GM18909 (cell line): ENCODE measurements around the gene GPRC5D.

Experiments
- ATAC-seq: cut with Tn5 transposase; IDR thresholded peaks from one replicate; pipeline ENCODE4 v1.9.1; 2021; ENCODE audit warnings: mild to moderate bottlenecking; ENCODE audit not compliant: unreplicated experiment, poor library complexity

GPRC5D gene

DNA sequence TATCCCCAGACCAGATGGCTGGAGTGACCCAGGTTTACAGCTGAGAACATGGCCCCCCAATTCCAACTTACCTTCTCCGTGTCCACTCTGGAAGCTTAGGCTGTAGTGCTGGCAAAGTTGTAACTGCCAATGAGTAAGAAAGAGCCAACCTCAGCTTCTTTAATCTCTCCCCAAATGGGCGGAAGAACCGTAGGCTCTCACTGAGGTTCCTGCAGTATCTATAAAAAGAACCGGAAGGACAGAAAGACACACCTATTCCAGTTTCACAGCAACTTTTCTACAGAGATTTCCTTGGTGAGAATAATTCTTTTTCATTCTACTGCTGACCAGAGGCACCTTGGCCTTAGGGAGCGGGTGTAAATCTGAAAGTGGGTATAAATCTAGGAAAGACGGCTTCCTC lies at the start of gene GPRC5D:
TSS of gene GPRC5D (minus strand) at position 135 of the 400 bp plus-strand sequence. CDS start 1,786 bp downstream, outside the sequence.
- no peak for ATAC-seq

DNA sequence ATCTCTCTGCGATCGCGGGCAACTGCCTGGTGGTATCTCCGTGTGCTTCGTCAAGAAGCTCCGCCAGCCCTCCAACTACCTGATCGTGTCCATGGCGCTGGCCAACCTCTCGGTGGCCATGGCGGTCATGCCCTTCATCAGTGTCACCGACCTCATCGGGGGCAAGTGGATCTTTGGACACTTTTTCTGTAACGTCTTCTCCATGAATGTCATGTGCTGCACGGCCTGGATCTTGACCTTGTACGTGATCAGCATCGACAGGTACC lies 49.7 kb upstream of the GPRC5D start:
- ATAC-seq, result no peak

DNA sequence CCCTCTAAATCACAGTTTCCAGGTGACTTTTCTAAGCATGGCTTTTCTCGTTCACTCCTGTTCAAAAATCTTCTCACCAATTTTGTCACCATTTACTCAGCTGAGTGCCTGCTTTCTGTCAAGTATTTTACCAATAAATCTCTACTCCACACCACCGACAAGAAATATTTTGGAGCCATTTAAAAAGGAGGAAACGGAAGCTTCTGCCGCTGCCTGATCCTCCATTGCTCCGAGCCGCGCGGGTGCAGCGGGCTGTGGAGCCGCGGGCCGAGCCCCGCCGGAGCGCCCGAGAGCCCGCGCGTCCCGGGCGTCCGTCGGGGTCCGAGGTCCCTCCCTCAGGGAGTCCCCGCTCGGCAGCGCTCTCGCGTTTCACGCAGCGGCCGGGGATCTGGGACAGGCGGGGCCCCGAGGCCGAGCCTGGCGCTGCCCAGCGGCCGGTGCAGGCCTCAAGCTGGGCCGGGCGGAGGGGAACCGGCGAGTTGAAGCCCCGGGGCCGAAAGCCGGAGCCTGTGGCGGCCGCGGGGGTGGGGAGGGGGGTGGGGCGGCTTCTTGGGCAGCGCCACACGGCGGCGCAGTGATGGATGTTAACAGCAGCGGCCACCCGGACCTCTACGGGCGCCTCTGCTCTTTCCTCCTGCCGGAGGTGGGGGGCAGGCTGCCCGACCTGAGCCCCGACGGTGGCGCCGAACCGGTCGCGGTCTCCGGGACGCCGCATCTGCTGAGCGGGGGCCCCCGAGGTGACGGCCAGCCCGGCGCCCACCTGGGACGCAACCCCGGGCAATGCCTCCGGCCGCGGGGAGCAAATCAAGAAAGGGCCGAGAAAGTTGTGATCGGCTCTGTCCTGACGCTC lies 49.2 kb upstream of the GPRC5D start:
- no peak for ATAC-seq

DNA sequence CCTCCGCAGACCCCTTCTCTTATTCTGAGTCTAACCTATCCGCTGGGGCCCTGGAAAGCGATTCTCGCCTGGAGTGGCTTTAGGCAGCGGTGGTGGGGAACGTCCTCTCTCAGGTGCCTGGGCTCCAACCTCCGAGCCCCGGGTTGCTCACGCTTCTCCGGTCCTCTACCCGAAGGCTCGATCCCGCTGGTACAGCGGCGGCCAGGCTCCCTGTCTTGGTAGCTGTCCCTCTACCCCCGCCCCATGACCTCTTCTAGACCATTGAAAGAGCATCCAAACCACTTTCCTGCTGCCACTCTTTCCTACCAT lies 48.6 kb upstream of the GPRC5D start:
- ATAC-seq, result peak; percentile 29

DNA sequence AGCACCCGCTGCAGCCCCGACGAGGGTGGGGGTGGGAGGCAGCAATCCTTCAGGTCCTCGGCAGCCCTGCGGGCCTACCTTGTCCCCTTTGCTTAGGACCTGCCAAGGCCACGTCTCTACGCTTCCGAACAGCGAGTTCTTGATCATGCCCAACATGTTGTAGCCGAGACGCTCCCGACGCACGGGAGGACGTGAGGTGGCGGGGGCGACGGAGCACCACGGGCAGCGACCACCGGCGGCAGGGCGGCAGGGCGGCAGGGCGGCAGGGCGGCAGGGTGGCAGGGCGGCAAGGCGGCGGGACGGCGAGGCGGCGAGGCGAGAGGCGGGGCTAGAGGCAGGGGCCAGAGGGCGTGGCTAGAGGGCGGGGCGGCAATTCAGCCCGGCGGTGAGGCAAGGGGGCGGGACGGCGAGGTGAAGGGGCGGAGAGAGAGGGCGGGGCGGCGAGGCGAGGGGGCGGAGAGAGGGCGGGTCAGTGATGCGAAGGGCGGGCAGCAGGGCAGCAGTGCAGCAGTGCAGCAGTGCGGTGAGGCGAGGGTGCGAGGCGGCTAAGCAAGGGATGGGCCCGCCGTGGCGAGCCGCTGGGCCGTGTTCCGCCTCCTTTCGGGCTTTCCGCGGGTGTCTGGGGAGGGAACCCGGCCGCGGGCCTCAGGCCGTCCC lies 48.1 kb upstream of the GPRC5D start, which contains the start of gene HEBP1:
TSS of gene HEBP1 (minus strand) at position 307 of the 657 bp plus-strand sequence. CDS start at position 156, 151 bp downstream.
- peak; percentile 81 for ATAC-seq

DNA sequence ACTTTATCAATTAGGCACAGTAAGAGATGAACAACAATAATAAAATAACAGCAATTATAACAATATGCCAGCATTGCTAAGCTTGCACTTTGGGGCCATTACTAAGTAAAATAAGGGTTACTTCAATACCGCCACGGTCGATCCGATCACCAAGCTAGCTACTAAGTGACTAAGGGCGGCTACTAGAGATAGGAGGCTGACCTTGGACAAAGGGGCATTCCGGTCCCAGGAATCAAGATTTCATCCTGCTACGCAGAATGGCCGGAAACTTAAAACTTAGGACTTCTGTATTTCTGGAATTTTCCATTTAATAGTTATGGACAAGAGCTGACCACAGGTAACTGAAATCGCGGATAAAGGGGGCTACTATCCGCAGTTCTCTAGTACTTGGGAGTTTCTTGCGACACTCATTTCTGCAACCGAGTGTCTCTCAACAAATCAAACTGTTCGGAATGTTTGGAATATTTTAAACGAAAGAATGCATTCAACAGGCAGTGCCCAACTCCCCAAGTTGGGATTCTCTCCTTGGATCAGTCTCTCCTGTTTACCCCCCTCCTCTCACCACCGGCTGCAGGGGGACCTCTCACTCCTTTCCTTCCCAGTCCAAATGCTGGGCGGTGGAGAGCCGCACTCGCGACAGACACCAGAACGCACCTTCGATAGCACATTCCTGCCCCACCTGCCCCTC lies 47.4 kb upstream of the GPRC5D start:
- ATAC-seq, result no peak

DNA sequence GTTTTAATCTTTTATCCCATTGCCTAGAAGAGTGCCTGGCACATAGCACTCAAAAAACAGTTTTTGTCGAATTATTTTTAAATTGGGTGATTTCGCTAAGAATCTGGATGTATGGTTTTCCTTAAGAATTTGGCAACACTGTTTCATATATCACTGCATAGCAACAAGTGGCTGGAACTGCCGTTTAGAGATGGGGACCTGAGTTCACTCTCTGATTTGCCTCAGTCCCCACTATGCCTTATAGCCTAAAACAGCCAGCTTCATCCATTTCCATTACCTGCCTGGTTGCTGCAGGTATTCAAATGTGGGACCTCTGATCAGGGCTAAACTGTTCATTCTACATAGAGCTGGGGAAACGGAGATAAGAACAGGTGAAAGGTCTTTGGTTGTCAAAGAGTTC lies 46.3 kb upstream of the GPRC5D start:
- no peak for ATAC-seq

DNA sequence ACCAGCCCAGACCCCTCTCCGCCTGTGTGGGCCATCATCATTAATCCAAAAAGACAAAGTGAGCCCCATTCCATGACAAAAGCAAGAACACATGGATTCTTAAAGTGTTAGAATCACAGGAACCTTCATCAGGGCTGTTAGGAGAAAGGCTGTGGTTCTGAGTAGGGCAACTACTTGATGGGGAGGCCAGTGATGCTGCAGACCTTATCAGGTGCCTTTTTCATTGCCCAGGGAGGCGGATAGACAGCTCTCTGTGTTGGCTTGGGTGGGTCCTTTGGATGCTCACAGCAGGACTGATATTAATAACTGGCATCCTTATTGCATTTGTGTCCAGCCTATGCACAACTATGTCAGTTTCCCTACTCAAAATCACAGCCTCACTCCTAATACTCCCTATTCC lies 45.8 kb upstream of the GPRC5D start:
- no peak for ATAC-seq

DNA sequence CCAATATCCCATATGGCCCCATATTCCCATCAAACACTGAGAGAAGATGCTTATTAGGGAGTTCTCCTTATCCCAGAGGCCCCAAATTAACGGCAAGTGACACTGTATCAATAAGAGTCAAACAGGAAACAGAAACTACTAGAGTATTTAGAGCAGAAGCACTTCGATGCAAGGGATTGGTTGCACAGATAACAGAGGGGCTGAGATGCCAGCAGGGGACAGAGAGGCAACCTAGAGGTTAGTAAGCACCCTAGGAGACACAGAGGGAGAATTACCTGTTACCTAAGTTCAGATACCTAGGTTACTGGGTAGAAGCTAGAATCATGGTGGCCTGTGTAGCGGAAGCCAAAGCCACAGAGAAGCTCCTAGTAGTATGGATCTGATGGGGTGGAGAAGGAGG lies 45.2 kb upstream of the GPRC5D start:
- ATAC-seq, result no peak

DNA sequence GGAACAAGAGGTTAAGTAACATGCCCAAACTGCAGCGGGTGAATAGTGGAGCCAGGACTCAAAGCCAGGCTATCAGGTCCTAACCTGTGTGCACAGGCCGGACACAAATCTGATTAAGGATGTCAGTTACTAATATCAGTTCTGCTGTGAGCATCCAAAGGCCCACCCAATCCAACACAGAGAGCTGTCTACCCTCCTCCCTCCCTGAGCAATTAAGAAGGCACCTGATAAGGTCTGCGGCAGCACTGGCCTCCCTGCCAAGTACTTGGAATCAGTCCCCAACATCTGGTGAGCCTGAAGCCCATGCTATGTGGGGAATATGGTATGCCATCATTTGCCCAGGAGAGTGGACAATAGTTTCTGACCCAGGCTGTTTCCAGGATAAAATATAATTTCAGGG lies 44.2 kb upstream of the GPRC5D start:
- ATAC-seq, result no peak

DNA sequence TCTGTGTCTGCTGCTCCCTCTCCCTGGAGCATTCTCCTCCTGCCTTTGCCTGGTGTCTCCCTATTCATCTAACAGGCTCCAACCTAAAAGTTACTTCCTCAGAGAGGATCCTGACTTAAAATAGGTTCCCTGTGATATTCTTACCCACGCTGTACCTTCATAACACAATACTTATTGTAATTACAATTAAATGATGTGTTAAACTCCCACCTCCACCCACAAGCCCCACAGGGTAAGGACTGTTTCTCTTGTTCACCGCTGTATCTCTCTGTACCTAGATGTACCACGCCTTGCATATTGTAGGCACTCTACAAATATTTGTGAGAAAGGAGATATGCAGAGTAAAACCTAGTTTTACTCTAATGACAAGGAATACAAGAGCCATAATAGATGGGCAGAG lies 43.1 kb upstream of the GPRC5D start:
- no peak for ATAC-seq

DNA sequence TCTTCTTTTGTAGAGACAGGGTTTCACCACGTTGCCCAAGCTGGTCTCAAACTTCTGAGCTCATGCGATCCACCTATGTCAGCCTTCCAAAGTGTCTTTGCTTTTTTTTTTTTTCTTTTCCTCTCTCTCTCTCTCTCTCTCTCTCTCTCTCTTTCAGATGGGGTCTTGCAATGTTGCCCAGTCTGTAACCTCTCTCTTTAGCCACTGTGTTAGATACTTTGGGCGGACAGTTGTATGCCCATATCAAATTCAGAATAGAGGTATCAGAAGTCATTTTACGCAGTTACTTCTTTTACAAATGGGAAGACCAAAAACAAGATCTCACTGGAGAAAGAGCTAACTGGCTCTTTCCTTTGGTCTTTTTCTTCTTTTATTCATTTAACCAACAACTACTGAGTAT lies 41.4 kb upstream of the GPRC5D start:
- ATAC-seq, result no peak

DNA sequence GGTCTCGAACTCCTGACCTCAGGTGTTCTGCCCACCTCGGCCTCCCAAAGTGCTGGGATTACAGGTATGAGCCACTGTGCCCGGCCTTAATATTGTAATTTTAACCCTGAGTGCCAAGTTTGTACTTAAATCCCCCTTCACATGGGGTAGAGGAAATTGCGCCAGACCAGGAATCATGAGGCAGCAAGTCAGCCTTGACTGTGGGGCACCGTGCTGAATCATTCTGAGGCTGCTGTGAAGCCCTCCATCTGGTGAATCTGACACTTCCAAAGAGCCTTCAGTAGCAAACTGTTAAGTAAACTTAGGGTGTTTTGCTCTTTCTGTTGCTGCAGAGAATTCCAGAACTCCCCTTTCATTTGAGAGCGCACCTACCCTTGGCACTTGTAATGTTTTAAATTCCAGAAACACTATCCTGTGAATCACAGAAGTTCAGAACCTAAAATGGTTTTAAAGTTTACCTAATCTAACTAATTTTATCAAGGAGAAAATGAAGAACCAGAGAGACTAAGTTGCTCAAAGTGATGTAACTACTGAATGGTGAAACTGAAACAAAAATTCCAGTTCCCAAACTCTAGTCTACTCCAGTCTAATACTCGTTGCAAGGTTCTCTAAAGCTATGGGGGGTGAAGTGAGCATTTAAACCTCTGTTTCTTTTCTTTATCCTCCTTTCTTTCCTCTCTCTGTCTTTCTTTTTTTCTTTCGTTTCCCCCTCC lies 40.6 kb upstream of the GPRC5D start:
- no peak for ATAC-seq

DNA sequence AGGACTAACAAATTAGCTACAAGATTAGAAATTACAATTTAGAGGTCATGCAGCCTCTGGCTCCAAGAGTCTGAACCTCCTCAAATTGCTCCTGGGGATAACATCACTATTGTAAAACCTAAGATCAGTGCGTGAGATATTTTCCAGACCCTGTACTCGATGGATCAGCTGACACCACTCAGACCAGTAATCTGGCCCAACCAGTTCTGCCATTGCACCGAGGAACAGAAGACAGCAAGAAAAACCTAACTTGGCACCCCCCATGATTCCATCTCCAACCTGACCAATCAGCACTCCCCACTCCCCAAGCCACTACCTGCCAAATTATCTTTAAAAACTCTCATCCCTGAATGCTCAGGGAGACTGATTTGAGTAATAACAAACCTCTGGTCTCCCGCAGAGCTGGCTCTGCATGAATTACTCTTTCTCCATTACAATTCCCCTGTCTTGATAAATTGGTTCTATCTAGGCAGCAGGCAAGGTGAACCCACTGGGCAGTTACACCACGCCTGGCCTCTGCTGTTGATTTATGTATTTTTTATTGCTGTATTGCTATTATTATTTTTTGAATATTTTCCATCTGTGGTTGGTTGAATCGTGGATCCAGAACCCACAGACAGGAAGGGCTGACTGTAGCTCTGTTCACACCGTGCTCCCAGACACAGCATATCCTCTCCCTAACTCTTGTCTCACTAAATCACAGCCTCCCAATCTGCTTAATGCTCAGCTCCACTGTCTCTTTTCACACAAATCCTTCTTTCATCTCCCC lies 38.9 kb upstream of the GPRC5D start:
- no peak for ATAC-seq

DNA sequence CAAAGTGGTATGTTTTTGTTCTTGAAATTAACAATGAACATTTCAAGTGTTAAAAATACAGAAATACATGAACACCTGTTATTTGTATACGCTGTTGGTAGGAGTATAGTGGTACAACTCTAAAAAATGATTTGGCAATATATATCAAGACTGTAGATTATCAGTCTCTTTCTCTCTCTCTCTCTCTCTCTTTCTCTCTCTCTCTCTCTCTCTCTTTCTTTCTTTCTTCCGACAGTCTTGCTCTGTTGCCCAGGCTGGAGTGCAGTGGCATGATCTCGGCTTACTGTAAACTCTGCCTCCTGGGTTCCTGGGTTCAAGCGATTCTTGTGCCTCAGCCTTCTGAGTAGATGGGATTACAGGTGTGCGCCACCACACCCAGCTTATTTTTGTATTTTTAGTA lies 35.5 kb upstream of the GPRC5D start:
- ATAC-seq, result no peak

DNA sequence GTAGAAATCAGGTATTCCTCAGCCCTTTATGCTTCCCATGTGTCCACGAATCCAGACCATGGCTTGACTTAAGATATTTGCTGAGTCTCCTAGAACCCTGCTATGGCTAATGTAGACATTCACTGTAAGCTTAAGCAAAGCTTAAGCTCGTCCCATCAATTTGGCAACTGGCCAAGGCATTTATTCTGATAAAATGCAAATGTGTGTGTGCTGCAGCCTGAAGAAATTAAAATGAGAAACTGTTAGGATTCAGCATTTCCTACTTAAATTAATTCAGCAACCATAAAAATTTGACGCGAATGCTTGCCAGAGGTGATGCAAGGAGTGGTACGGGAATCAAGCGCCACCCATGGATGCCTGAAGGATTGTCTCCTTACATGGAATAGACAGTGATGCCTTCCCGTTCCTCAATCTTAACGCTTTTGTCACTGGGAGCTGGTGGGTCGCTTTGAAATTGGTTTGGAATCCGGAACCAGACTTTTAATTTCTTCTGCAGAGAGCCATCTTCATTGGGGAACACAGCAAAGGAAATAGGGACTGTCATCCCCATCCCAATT lies 34.9 kb upstream of the GPRC5D start:
- ATAC-seq, result no peak

DNA sequence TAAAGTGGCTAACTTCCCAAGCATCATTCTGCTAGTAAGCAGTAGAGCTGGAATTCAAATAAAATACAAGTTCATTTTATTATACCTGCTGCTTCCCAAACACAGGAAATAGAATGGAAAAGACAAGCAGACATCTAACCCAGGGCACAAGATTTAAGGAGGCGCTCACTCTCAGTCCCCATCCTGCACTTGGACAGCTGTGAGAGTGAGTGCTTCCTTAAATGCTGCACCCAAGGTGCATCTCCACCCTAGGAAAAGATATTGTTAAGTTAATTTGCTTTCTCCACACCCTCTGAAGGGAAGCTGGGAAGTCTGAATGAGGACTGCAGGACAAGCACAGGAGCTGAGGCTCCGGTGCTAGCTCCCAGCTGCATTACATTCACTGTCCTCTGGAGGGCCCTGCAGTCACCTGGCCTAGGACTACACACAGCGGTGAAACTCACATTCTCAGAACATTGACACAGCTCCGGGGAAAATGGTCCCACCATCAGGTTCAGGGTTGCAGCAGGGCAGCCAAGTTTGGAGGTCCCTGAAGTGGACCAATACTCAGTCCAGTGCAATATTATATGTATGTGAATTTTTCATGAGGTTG lies 33.9 kb upstream of the GPRC5D start:
- no peak for ATAC-seq

DNA sequence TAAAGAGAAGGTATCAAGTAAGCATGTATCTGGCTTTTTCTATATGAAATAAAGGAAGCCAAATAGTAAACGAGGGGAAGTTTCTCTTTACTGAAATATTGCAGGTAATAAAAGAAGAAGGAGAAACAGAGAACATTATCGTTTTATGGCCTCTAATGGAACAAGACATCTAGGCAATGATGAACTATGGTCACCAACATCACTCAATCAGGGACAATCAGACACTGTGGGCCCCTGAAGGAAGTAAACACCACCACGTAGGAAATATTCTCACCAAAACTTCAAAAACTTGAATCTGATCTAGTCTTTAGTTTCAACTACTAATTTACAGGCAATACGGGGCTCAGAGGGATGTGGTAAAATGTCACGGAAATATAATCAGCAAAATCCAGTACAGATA lies 32.2 kb upstream of the GPRC5D start:
- no peak for ATAC-seq

DNA sequence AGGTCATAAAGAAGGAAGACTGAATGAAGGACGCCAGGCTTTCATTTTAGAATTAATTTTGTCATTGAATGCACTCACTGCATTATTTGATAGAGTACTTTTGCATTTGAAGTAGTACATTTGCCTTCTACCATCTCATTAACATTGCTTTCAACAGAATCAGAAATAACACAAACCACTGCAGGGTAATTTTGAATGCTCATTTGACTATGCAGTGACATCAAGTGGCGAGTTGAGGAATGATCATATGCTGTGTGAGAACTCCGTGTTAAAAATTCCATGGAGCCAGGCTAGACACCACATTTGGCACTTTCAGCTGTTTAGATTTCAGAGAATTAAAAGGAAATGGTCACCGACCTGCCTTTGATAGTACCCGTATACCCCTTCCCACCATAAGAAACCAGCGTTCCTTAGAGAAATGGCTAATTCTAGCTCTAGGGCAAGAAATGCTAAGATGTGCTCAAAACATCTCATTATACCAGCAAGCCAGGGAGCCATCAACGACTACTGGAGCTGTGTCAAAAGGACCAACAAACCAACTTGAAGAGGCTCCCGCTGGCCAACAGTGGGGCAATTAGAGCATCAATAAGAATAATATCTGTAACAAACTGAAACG lies 31.6 kb upstream of the GPRC5D start:
- ATAC-seq, result no peak
